HG03135 (cell line): Measurements from ENCODE around the gene TPX2.

Source experiments
- ATAC-seq: cut with Tn5 transposase; IDR thresholded peaks from one replicate; pipeline ENCODE4 v1.9.1; 2021; ENCODE audit warnings: mild to moderate bottlenecking, moderate library complexity; ENCODE audit not compliant: unreplicated experiment

The TPX2 gene

GRCh38 chr20:31760519-31761240 lies 21.6 kb downstream of the TPX2 start:
- no peak for ATAC-seq

GRCh38 chr20:31764641-31765305 lies 25.7 kb downstream of the TPX2 start:
- no peak for ATAC-seq

GRCh38 chr20:31767805-31768204 lies 28.7 kb downstream of the TPX2 start:
- ATAC-seq, result no peak

- ATAC-seq, result no peak
Measured at GRCh38 chr20:31769681-31770080, 30.6 kb downstream of the TPX2 start.

GRCh38 chr20:31770243-31770642 lies 31.2 kb downstream of the TPX2 start:
- ATAC-seq, result no peak

- no peak for ATAC-seq
Measured at GRCh38 chr20:31774408-31774807, 35.3 kb downstream of the TPX2 start.

- no peak for ATAC-seq
Measured at GRCh38 chr20:31780839-31781238, 41.7 kb downstream of the TPX2 start.

- ATAC-seq, result no peak
Measured at GRCh38 chr20:31781945-31782344, 42.9 kb downstream of the TPX2 start.

- ATAC-seq, result no peak
Measured at GRCh38 chr20:31784354-31785044, 45.4 kb downstream of the TPX2 start.

- no peak for ATAC-seq
Measured at GRCh38 chr20:31785089-31785488, 46.0 kb downstream of the TPX2 start.

GRCh38 chr20:31788578-31788977 lies 49.5 kb downstream of the TPX2 start:
- no peak for ATAC-seq

GRCh38 chr20:31790401-31790800 lies 51.3 kb downstream of the TPX2 start:
- no peak for ATAC-seq

GRCh38 chr20:31797364-31797763 lies 58.3 kb downstream of the TPX2 start:
- no peak for ATAC-seq

GRCh38 chr20:31801508-31801907 lies 62.4 kb downstream of the TPX2 start:
- no peak for ATAC-seq

- ATAC-seq, result no peak
Measured at GRCh38 chr20:31803552-31804291, 64.6 kb downstream of the TPX2 start.

- no peak for ATAC-seq
Measured at GRCh38 chr20:31806564-31807355, 67.7 kb downstream of the TPX2 start.

- ATAC-seq, result no peak
Measured at GRCh38 chr20:31808481-31808880, 69.4 kb downstream of the TPX2 start.

- ATAC-seq, result no peak
Measured at GRCh38 chr20:31809661-31810060, 70.6 kb downstream of the TPX2 start.

- no peak for ATAC-seq
Measured at GRCh38 chr20:31811198-31811597, 72.1 kb downstream of the TPX2 start.
